Mesendoderm (in vitro differentiated cells): ENCODE data around the gene MTLN.

Experiments used
- DNase-seq: peaks from one replicate; pipeline ENCODE4 v3.0.0; 2013
- H2AK5ac ChIP-seq: 2 replicates; pipeline ENCODE4 v1.6.1; 2013; ENCODE audit warnings: low read length, inconsistent platforms
- H2BK120ac ChIP-seq: 2 replicates; pipeline ENCODE4 v1.6.1; 2013; ENCODE audit warnings: low read depth, mild to moderate bottlenecking, low read length, moderate library complexity, mixed read lengths
- H2BK15ac ChIP-seq: replicated peaks from 2 replicates; pipeline ENCODE4 v1.6.1; 2013; ENCODE audit warnings: low read depth, mild to moderate bottlenecking, moderate library complexity
- H2BK5ac ChIP-seq: 2 replicates; pipeline ENCODE4 v1.6.1; 2013; ENCODE audit warnings: low read length, inconsistent platforms
- H3K18ac ChIP-seq: 2 replicates; pipeline ENCODE4 v1.6.1; 2013; ENCODE audit warnings: mild to moderate bottlenecking, low read length, mixed read lengths
- H3K23ac ChIP-seq: one replicate; pipeline ENCODE4 v1.6.1; 2013; ENCODE audit warnings: low read length
- H3K27ac ChIP-seq: 2 replicates; pipeline ENCODE4 v1.5.1; 2013; ENCODE audit warnings: low read depth, mild to moderate bottlenecking, inconsistent platforms, low read length, moderate library complexity
- H3K27me3 ChIP-seq: 2 replicates; pipeline ENCODE4 v1.6.1; 2013; ENCODE audit warnings: low read length, control low read depth, mild to moderate bottlenecking, inconsistent platforms; ENCODE audit not compliant: insufficient read depth, poor library complexity
- H3K36me3 ChIP-seq: 2 replicates; pipeline ENCODE4 v1.6.1; 2013; ENCODE audit warnings: low read length, inconsistent platforms; ENCODE audit not compliant: control insufficient read depth, insufficient read depth
- H3K4ac ChIP-seq: one replicate; pipeline ENCODE4 v1.6.1; 2013; ENCODE audit warnings: low read depth, mild to moderate bottlenecking, low read length, moderate library complexity
- H3K4me1 ChIP-seq: 2 replicates; pipeline ENCODE4 v1.6.1; 2013; ENCODE audit warnings: low read depth, low read length, inconsistent platforms; ENCODE audit not compliant: control insufficient read depth
- H3K4me2 ChIP-seq: 2 replicates; pipeline ENCODE4 v1.6.1; 2013; ENCODE audit warnings: low read length
- H3K4me3 ChIP-seq: 2 replicates; pipeline ENCODE4 v1.5.1; 2013; ENCODE audit warnings: mild to moderate bottlenecking, low read length
- H3K56ac ChIP-seq: one replicate; pipeline ENCODE4 v1.6.1; 2013; ENCODE audit warnings: low read length
- H3K79me1 ChIP-seq: 2 replicates; pipeline ENCODE4 v1.6.1; 2013; ENCODE audit warnings: low read length, inconsistent platforms
- H3K79me2 ChIP-seq: 2 replicates; pipeline ENCODE4 v1.6.1; 2013; ENCODE audit warnings: mild to moderate bottlenecking, low read length; ENCODE audit not compliant: control insufficient read depth, insufficient read depth
- H3K9ac ChIP-seq: 2 replicates; pipeline ENCODE4 v1.6.1; 2013; ENCODE audit warnings: low read length, inconsistent platforms
- H4K5ac ChIP-seq: one replicate; pipeline ENCODE4 v1.6.1; 2013; ENCODE audit warnings: low read length
- H4K8ac ChIP-seq: one replicate; pipeline ENCODE4 v1.6.1; 2013; ENCODE audit warnings: low read depth, mild to moderate bottlenecking, control low read depth, low read length, moderate library complexity
- WGBS: extraction: QIAGEN DNeasy Blood & Tissue Kit; methylation state at CpG from one replicate; pipeline ENCODE4 v1.1.7; 2013; ENCODE audit warnings: low lambda C conversion rate, missing lambda C conversion rate; ENCODE audit not compliant: insufficient coverage; ENCODE audit errors: extremely low coverage; 5-methylcytosine and 5-hydroxymethylcytosine counted together

The MTLN gene

GRCh38 chr2:110166266-110166665 lies 46.1 kb downstream of the MTLN start:
- no peak overlapping the region for H2BK15ac ChIP-seq
- H3K4me1 ChIP-seq, result no peaks in the 10 kb centered on the region
- H2BK5ac ChIP-seq, result no peak overlapping the region
- H3K4me3 ChIP-seq, result no peak overlapping the region
- whole genome bisulfite sequencing, result no CpG with 5 or more reads among the region's 2 CpGs
- H3K4ac ChIP-seq, result no peak overlapping the region
- no peak overlapping the region for H3K56ac ChIP-seq
- H4K5ac ChIP-seq, result no peak overlapping the region
- no peak overlapping the region for H3K18ac ChIP-seq
- H3K23ac ChIP-seq, result no peak overlapping the region
- no peaks in the 10 kb centered on the region for H3K79me1 ChIP-seq
- no peak overlapping the region for H2AK5ac ChIP-seq
- H3K9ac ChIP-seq, result no peak overlapping the region
- no peaks in the 10 kb centered on the region for H3K79me2 ChIP-seq
- H3K27ac ChIP-seq, result no peak overlapping the region
- H2BK120ac ChIP-seq, result no peak overlapping the region
- no peak overlapping the region for H4K8ac ChIP-seq
- H3K27me3 ChIP-seq, result no peaks in the 10 kb centered on the region
- H3K36me3 ChIP-seq, result no peaks in the 10 kb centered on the region
- no peak for DNase-seq
- no peak overlapping the region for H3K4me2 ChIP-seq
